Right atrium auricular region (tissue), 2 donors: ENCODE results near the gene VRK2. TPM values are rescaled to one million over a fixed set of nuclear protein-coding genes. Genes with fewer than 3 reads are reported as not detected.

ENCODE experiments used
- DNase-seq: peaks from one replicate; pipeline ENCODE4 v3.0.0-alpha.2; 2019; ENCODE audit warnings: low spot score
- H3K27ac ChIP-seq, 2 donors: fragments of 200-600 bp; sonication (generic); 1 replicate in 1 of 2; 2 replicates in 1 of 2; pipeline ENCODE4 v1.5.1; 2016 to 2019
- H3K27me3 ChIP-seq, 2 donors: fragments of 200-600 bp; sonication (generic); one replicate each; pipeline versions ENCODE4 v1.5.1 to v1.6.0; 2017 to 2019
- H3K36me3 ChIP-seq: fragments of 200-600 bp; sonication (generic); one replicate; pipeline ENCODE4 v1.5.1; 2016
- H3K4me1 ChIP-seq, 2 donors: fragments of 200-600 bp; sonication (generic); one replicate each; pipeline versions ENCODE4 v1.5.1 to v1.6.0; 2017 to 2019
- H3K4me3 ChIP-seq, 2 donors: fragments of 200-600 bp; sonication (generic); 1 replicate in 1 of 2; 2 replicates in 1 of 2; pipeline ENCODE4 v1.5.1; 2017 to 2019; ENCODE audit warnings: mild to moderate bottlenecking in 1 of 2, moderate library complexity in 1 of 2
- H3K9me3 ChIP-seq, 2 donors: fragments of 200-600 bp; sonication (generic); one replicate each; pipeline ENCODE4 v1.5.1; 2019
- total RNA-seq, 2 donors: library from RNA; depleted of rRNA; stranded (reverse); fragments of >200 nt; gene quantifications; one replicate each; pipeline ENCODE4 v1.1.0, GENCODE V29; 2016
- TF ChIP-seq, protein P1 (sequence below), 2 donors: fragments of 200-600 bp; sonication (generic); IDR thresholded peaks; one replicate each; pipeline ENCODE4 v1.5.1; 2019; ENCODE audit warnings: antibody characterized with exemption in 2 of 2

The VRK2 gene
- total RNA-seq, 2 donors from 2014 or later = 14.6 to 15.4 TPM

- TF ChIP-seq, protein P1, sequence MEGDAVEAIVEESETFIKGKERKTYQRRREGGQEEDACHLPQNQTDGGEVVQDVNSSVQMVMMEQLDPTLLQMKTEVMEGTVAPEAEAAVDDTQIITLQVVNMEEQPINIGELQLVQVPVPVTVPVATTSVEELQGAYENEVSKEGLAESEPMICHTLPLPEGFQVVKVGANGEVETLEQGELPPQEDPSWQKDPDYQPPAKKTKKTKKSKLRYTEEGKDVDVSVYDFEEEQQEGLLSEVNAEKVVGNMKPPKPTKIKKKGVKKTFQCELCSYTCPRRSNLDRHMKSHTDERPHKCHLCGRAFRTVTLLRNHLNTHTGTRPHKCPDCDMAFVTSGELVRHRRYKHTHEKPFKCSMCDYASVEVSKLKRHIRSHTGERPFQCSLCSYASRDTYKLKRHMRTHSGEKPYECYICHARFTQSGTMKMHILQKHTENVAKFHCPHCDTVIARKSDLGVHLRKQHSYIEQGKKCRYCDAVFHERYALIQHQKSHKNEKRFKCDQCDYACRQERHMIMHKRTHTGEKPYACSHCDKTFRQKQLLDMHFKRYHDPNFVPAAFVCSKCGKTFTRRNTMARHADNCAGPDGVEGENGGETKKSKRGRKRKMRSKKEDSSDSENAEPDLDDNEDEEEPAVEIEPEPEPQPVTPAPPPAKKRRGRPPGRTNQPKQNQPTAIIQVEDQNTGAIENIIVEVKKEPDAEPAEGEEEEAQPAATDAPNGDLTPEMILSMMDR (IDR thresholded peaks at IDR 0.05) = no peak
- H3K36me3 ChIP-seq = no peaks in the 10 kb centered on the region
- no peak overlapping the region for H3K27ac ChIP-seq
- no peaks in the 10 kb centered on the region for H3K27me3 ChIP-seq
- DNase-seq = no peak
- H3K4me1 ChIP-seq = no peaks in the 10 kb centered on the region
- no peaks in the 10 kb centered on the region for H3K9me3 ChIP-seq
- H3K4me3 ChIP-seq = no peak overlapping the region
These were observed 21.3 kb upstream of the VRK2 start for GRCh38 chr2:58025150-58025933.

DNA sequence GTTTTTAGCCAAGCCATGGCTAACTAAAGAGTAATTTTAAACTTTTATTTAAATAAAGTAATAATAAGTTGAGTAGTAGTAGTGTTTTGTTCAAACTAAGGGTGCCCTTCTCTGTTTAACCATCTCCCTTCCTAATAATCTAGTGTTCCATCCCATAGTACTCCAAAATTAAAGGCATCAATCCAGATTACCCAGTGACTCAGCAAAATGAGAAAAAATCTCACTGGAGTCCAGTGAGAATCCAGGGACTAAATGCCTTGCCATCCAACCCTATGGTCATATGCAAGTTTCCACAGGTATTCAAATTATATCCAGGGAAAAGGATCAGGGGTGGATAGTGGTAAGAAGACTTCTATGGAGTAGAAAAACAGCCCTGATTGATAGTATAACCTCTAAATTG lies 19.6 kb upstream of the VRK2 start:
- no peak overlapping the region for H3K27ac ChIP-seq
- TF ChIP-seq, protein P1 (IDR thresholded peaks at IDR 0.05) = no peak

DNA sequence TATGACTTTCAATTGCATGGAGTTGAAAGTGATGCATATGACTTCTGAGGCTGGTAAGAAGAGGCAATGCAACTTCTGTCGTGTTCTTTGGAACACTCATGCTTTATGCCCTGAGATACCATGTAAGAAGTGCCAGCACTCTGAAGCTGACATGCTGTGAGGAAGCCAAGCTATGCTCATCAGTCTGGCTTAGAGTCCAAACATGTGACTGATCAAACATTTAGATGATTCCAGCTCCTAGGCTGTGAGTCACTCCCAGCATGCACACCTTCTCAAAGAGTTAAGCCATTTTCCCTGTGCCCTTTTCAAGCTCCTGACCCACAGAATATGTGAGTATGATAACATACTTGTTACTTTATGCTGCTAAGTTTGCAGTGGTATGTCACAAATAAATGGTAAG lies 15.8 kb upstream of the VRK2 start:
- no peak overlapping the region for H3K27ac ChIP-seq
- H3K4me1 ChIP-seq = no peaks in the 10 kb centered on the region
- H3K27me3 ChIP-seq = no peaks in the 10 kb centered on the region
- DNase-seq = no peak
- no peaks in the 10 kb centered on the region for H3K36me3 ChIP-seq
- TF ChIP-seq, protein P1 (IDR thresholded peaks at IDR 0.05) = no peak
- H3K4me3 ChIP-seq = no peak overlapping the region
- no peaks in the 10 kb centered on the region for H3K9me3 ChIP-seq

More for the DNA sequence above, 19.6 kb upstream of the VRK2 start:
- H3K27me3 ChIP-seq = no peaks in the 10 kb centered on the region
- no peaks in the 10 kb centered on the region for H3K4me1 ChIP-seq
- H3K4me3 ChIP-seq = no peak overlapping the region
- H3K36me3 ChIP-seq = no peaks in the 10 kb centered on the region
- no peak for DNase-seq
- H3K9me3 ChIP-seq = no peaks in the 10 kb centered on the region

- TF ChIP-seq, protein P1 (IDR thresholded peaks at IDR 0.05) = no peak
- H3K27me3 ChIP-seq = no peaks in the 10 kb centered on the region
- no peak for DNase-seq
These were observed 14.4 kb upstream of the VRK2 start for GRCh38 chr2:58032016-58032763.

GRCh38 chr2:58032764-58033080 lies 13.9 kb upstream of the VRK2 start:
- H3K4me1 ChIP-seq = no peaks in the 10 kb centered on the region
- no peaks in the 10 kb centered on the region for H3K27me3 ChIP-seq
- DNase-seq = no peak
- no peak overlapping the region for H3K4me3 ChIP-seq
- no peaks in the 10 kb centered on the region for H3K36me3 ChIP-seq
- H3K27ac ChIP-seq = no peak overlapping the region
- TF ChIP-seq, protein P1 (IDR thresholded peaks at IDR 0.05) = no peak
- no peaks in the 10 kb centered on the region for H3K9me3 ChIP-seq

More at GRCh38 chr2:58032016-58032763, 14.4 kb upstream of the VRK2 start:
- no peaks in the 10 kb centered on the region for H3K4me1 ChIP-seq
- no peak overlapping the region for H3K4me3 ChIP-seq
- H3K36me3 ChIP-seq = no peaks in the 10 kb centered on the region
- no peak overlapping the region for H3K27ac ChIP-seq
- H3K9me3 ChIP-seq = no peaks in the 10 kb centered on the region
